GM18507 (cell line): ENCODE measurements around the gene LACC1.

Experiments used
- DNase-seq: peaks from one replicate; pipeline ENCODE4 v3.0.0; 2011; ENCODE audit warnings: low read depth; ENCODE audit not compliant: insufficient read length; ENCODE audit errors: extremely low spot score
- FAIRE-seq: peaks from 2 replicates; lab custom pipeline; 2011; peaks lifted over from hg19 to GRCh38; lab: Jason Lieb, UNC

Gene LACC1

GRCh38 chr13:43936647-43937046 is 56.9 kb downstream of the LACC1 start:
- DNase-seq: no peak
- FAIRE-seq: no peak

GRCh38 chr13:43937839-43938238 is 58.1 kb downstream of the LACC1 start:
- DNase-seq (no peak), FAIRE-seq (no peak)

GRCh38 chr13:43938449-43938848 is 58.7 kb downstream of the LACC1 start:
- FAIRE-seq (no peak), DNase-seq (no peak)

GRCh38 chr13:43939086-43939485 is 59.4 kb downstream of the LACC1 start:
- FAIRE-seq (no peak), DNase-seq (no peak)

GRCh38 chr13:43942286-43942685 is 62.6 kb downstream of the LACC1 start:
- no peak for DNase-seq
- no peak for FAIRE-seq
